Uterus (tissue), 4 donors: Measurements from ENCODE around the gene PRXL2A. TPM values are rescaled to one million over a fixed set of nuclear protein-coding genes. Genes with fewer than 3 reads are reported as not detected.
A peak's percentile ranks its signal among the peaks of the same experiment; 100 is the strongest.
"Not testable (repeated sequence)": the region's sequence is repeated elsewhere in the genome, so short reads cannot be mapped to it uniquely, and the experiment has no call there.

Experiments used
- DNase-seq, 2 donors: peaks; one replicate each; pipeline ENCODE4 v3.0.0-alpha.2; 2019 to 2020
- H3K27ac ChIP-seq, 2 donors: fragments of 200-600 bp; sonication (generic); 1 replicate in 1 of 2; 2 replicates in 1 of 2; pipeline ENCODE4 v1.5.1; 2016 to 2018
- H3K27me3 ChIP-seq, 2 donors: fragments of 200-600 bp; sonication (generic); one replicate each; pipeline ENCODE4 v1.5.1; 2018 to 2019; ENCODE audit warnings: control low read depth in 1 of 2
- H3K36me3 ChIP-seq, 2 donors: fragments of 200-600 bp; sonication (generic); one replicate each; pipeline ENCODE4 v1.5.1; 2019; ENCODE audit warnings: control low read depth in 1 of 2
- H3K4me1 ChIP-seq, 2 donors: fragments of 200-600 bp; sonication (generic); one replicate each; pipeline ENCODE4 v1.5.1; 2018 to 2019; ENCODE audit warnings: control low read depth in 1 of 2
- H3K4me3 ChIP-seq, 2 donors: fragments of 200-600 bp; sonication (generic); 1 replicate in 1 of 2; 2 replicates in 1 of 2; pipeline ENCODE4 v1.5.1; 2018 to 2019; ENCODE audit warnings: mild to moderate bottlenecking in 1 of 2
- H3K9me3 ChIP-seq, 2 donors: fragments of 200-600 bp; sonication (generic); one replicate each; pipeline ENCODE4 v1.5.1; 2019; ENCODE audit warnings: control low read depth in 1 of 2
- POLR2A ChIP-seq, 2 donors: fragments of 450-650 bp; IDR thresholded peaks; one replicate each; pipeline ENCODE4 v1.6.1; 2016; ENCODE audit warnings: antibody characterized with exemption in 2 of 2, mild to moderate bottlenecking in 1 of 2, moderate library complexity in 1 of 2
- intact Hi-C: fragments of 100-400 bp; cut with DNase I; formaldehyde crosslinking; loops from one replicate; pipeline ENCODE4 v1.15.1; 2023; ENCODE audit warnings: low total_unique reads
- total RNA-seq, 4 donors: library from RNA; depleted of rRNA in 3 of 4; stranded (reverse); fragments of >200 nt in 3 of 4; gene quantifications; one replicate each; pipeline versions ENCODE4 v1.1.0 to v1.2.4, GENCODE V29; 2014 to 2023
- TF ChIP-seq, protein P1 (sequence below), 4 experiments: fragments of 200-600 bp in 2 of 4; fragments of 450-650 bp in 2 of 4; sonication (generic) in 2 of 4; IDR thresholded peaks; one replicate each; pipeline ENCODE4 v1.5.1; 2016 to 2019; ENCODE audit warnings: antibody characterized with exemption in 4 of 4, mild to moderate bottlenecking in 2 of 4, moderate library complexity in 1 of 4
- donor health status: DM: yes; HTN: yes; CAD: no.

The PRXL2A gene
- 10 to 100 TPM; 12.3 to 70.7 (median 50.9) TPM for total RNA-seq

DNA sequence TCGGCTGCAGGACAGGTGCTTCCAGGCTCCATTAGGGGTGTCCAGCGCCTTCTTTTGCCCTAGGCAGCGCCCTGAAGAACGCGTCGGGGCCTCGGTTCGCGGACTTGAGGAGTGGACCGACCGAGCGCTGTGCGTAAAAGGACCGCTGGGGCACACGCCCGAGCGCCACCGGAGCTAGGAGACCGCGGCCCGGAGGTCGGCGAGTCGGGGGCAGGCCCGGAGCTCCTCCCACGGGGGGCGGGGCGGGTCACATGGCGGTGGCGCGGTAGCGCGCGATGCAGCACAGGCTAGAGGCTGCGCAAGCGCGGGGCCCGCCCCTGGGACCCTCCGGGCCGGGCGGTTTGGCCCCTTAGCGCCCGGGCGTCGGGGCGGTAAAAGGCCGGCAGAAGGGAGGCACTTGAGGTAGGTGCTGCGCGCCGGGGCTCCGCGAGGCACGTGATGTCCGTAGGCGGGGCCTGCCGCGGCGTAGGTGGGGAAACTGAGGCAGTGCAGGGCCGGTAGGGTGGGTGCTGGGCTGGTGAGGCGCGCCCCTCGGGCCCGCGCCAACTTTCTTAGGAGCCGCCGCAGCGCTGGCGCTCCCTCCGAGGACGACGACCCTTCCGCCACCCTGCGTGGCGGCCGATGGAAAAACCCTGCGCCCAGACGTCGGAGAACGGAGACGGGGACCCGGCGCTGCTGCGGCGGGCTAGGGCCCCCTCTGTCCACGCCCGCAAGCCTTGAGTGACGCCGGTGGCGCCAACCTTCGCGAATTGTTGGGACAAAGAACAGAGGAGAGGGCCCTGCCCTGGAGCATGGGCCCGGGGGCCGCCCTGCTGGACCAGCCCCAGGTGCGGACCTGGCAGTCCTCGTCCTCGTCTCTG is at the start of gene PRXL2A:
Gene PRXL2A (plus strand): TSS at position 310 of the 860 bp plus-strand sequence. CDS start 11,917 bp downstream, outside the sequence.
- peak within 1 kb of the TSS; percentile 78 to 82 for H3K4me3 ChIP-seq
- intact Hi-C loops = no loop called here
- H3K9me3 ChIP-seq = no peaks in the 10 kb centered on the region
- peak within 1 kb of the TSS; percentile 86 to 91 for H3K27ac ChIP-seq
- TF ChIP-seq, protein P1, sequence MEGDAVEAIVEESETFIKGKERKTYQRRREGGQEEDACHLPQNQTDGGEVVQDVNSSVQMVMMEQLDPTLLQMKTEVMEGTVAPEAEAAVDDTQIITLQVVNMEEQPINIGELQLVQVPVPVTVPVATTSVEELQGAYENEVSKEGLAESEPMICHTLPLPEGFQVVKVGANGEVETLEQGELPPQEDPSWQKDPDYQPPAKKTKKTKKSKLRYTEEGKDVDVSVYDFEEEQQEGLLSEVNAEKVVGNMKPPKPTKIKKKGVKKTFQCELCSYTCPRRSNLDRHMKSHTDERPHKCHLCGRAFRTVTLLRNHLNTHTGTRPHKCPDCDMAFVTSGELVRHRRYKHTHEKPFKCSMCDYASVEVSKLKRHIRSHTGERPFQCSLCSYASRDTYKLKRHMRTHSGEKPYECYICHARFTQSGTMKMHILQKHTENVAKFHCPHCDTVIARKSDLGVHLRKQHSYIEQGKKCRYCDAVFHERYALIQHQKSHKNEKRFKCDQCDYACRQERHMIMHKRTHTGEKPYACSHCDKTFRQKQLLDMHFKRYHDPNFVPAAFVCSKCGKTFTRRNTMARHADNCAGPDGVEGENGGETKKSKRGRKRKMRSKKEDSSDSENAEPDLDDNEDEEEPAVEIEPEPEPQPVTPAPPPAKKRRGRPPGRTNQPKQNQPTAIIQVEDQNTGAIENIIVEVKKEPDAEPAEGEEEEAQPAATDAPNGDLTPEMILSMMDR (IDR thresholded peaks at IDR 0.05) = peak in 1 of 4 experiments; percentile 38
- peak; percentile 41 to 74 for TF ChIP-seq POLR2A (IDR thresholded peaks at IDR 0.05)
- peaks cover 0 to 4% of the 10 kb centered on the region in 2 donors for H3K4me1 ChIP-seq
- peak; percentile 78 to 82 for DNase-seq
- no peaks in the 10 kb centered on the region for H3K27me3 ChIP-seq
- H3K36me3 ChIP-seq = no peaks in the 10 kb centered on the region

- intact Hi-C loops, H3K4me3 ChIP-seq, H3K9me3 ChIP-seq, H3K36me3 ChIP-seq, H3K27me3 ChIP-seq, H3K27ac ChIP-seq, DNase-seq: not testable (repeated sequence)
- H3K4me1 ChIP-seq = peaks cover 0 to 11% of the 10 kb centered on the region in 2 donors
Measured at GRCh38 chr10:80358925-80359324, 49.4 kb upstream of the PRXL2A start.

DNA sequence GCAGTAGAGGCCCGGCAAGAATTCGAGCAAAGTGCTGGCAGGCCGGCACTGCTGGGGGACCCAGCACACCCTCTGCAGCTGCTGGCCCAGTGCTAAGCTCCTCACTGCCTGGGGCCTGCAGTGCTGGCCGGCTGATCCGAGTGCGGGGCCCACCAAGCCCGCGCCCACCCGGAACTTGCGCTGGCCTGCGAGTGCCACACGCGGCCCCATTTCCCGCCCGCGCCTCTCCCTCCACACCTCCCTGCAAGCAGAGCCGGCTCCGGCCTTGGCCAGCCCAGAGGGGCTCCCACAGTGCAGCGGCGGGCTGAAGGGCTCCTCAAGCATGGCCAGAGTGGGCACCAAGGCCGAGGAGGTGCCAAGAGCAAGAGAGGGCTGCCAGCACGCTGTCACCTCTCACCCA is 48.7 kb upstream of the PRXL2A start:
- intact Hi-C loops = no loop called here
- H3K4me3 ChIP-seq = no peak overlapping the region
- H3K9me3 ChIP-seq = no peaks in the 10 kb centered on the region
- H3K27me3 ChIP-seq = no peaks in the 10 kb centered on the region
- H3K27ac ChIP-seq = no peak overlapping the region
- DNase-seq = no peak
- no peaks in the 10 kb centered on the region for H3K36me3 ChIP-seq
- TF ChIP-seq, protein P1 (IDR thresholded peaks at IDR 0.05) = no peak
- TF ChIP-seq POLR2A (IDR thresholded peaks at IDR 0.05) = no peak
- H3K4me1 ChIP-seq = peaks cover 0 to 11% of the 10 kb centered on the region in 2 donors

GRCh38 chr10:80365510-80365909 is 42.8 kb upstream of the PRXL2A start:
- intact Hi-C loops = no loop called here
- Histone ChIP-seq H3K27ac (no peak overlapping the region), H3K4me3 (no peak overlapping the region), H3K27me3 (no peaks in the 10 kb centered on the region), H3K4me1 (no peaks in the 10 kb centered on the region), H3K36me3 (no peaks in the 10 kb centered on the region), H3K9me3 (no peaks in the 10 kb centered on the region)
- no peak for DNase-seq
- no peak for TF ChIP-seq POLR2A (IDR thresholded peaks at IDR 0.05)
- TF ChIP-seq, protein P1 (IDR thresholded peaks at IDR 0.05) = no peak

DNA sequence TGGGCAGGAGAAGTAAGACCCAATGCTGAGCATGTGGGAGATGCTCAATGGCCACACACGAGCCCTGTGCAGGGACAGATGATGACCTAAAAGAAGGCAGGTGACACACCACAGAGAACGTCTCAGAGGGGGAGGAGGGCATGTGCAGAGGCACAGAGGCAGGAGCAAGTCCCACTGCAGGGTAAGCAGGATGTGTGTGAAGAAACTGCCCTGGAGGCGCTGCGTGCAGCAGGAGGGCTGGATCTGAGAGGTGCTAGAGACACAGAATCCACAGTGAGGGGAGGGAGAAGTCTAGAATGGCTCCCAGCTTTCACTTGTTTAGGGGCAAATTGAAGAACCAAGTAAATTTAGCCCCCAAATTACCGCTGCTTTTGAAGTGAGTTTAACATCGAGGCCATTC is 36.9 kb upstream of the PRXL2A start:
- no peak for TF ChIP-seq POLR2A (IDR thresholded peaks at IDR 0.05)
- TF ChIP-seq, protein P1 (IDR thresholded peaks at IDR 0.05) = no peak
- H3K4me3 ChIP-seq = no peak overlapping the region
- H3K27me3 ChIP-seq = no peaks in the 10 kb centered on the region
- intact Hi-C loops = no loop called here
- H3K9me3 ChIP-seq = no peaks in the 10 kb centered on the region
- no peaks in the 10 kb centered on the region for H3K4me1 ChIP-seq
- no peak for DNase-seq
- H3K27ac ChIP-seq = no peak overlapping the region
- H3K36me3 ChIP-seq = no peaks in the 10 kb centered on the region
